Loucy (cell line): ENCODE measurements around the gene NADK.

Source experiments
- EZH2phosphoT487 ChIP-seq: fragments of 200-600 bp; IDR thresholded peaks from 2 replicates; pipeline ENCODE4 v1.6.1; 2018; ENCODE audit warnings: antibody characterized with exemption, mild to moderate bottlenecking, moderate library complexity, borderline replicate concordance
- TF ChIP-seq, protein P1 (sequence below): fragments of 200-600 bp; sonication (generic); conservative IDR thresholded peaks from 2 replicates; pipeline ENCODE4 v1.5.1; 2014; ENCODE audit warnings: mild to moderate bottlenecking, antibody characterized with exemption, low read length

DNA sequence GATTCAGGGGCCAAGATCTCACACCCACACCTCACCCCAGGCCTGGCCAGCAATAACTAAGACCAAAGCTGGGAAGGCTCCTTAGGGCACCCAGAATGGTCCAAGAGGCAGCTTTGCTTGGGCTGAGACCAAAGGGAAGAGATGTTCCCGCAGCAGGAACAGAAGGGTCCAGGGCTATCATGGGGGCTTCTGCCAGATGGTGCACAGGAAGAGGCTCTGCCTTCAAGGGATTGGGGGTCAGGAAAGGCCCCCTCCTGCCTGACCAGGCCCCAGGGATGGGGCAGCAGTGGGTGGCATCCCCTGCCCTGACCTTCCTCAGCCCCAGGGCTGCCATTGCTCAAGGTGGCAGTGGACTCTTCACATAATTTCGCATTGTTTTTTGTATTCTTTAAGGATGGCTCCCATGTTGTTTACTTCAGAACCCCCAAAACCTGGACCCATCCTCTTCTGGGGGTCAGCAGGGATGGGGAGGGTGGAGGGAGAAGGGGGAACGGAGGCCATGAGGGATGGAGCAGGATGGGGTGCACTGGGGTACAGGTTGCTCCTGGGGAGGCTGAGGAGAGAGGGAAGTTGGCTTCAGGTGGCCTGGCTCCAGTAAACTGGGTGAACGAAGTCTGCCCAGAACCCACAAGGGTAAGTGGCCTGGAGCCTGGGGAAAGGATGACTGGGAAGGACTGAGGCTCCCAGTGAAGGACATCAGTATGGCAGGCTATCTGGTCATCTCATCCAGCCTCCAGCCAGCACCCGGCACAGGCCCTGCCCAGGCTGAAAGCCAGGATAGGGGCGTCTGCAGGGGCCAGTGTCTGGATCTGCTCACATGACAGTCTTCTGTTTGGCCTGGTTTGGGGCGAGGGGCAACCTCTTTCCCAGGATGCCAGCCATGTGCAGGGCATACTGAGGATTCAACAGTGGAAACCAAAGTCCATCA lies 2.6 kb upstream of the NADK start:
- TF ChIP-seq, protein P1, sequence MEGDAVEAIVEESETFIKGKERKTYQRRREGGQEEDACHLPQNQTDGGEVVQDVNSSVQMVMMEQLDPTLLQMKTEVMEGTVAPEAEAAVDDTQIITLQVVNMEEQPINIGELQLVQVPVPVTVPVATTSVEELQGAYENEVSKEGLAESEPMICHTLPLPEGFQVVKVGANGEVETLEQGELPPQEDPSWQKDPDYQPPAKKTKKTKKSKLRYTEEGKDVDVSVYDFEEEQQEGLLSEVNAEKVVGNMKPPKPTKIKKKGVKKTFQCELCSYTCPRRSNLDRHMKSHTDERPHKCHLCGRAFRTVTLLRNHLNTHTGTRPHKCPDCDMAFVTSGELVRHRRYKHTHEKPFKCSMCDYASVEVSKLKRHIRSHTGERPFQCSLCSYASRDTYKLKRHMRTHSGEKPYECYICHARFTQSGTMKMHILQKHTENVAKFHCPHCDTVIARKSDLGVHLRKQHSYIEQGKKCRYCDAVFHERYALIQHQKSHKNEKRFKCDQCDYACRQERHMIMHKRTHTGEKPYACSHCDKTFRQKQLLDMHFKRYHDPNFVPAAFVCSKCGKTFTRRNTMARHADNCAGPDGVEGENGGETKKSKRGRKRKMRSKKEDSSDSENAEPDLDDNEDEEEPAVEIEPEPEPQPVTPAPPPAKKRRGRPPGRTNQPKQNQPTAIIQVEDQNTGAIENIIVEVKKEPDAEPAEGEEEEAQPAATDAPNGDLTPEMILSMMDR, result no peak
- TF ChIP-seq EZH2phosphoT487, result no peak
